HEK293T (cell line): ENCODE measurements around the gene MYLK.

ENCODE experiments used
- BHLHE40 ChIP-seq: fragments of 450-650 bp; IDR thresholded peaks from 2 replicates; pipeline ENCODE4 v1.6.1; 2016; ENCODE audit warnings: mild to moderate bottlenecking, moderate library complexity, borderline replicate concordance
- CTBP1 ChIP-seq: fragments of 450-650 bp; IDR thresholded peaks from 2 replicates; pipeline ENCODE4 v1.6.1; 2016; ENCODE audit warnings: borderline replicate concordance
- ELF4 ChIP-seq: fragments of 450-650 bp; IDR thresholded peaks from 2 replicates; pipeline ENCODE4 v1.6.1; 2017; ENCODE audit warnings: antibody characterized with exemption
- FOXA1 ChIP-seq: fragments of 450-650 bp; IDR thresholded peaks from 2 replicates; pipeline ENCODE4 v1.6.1; 2016; ENCODE audit warnings: mild to moderate bottlenecking
- FOXK2 ChIP-seq: fragments of 450-650 bp; IDR thresholded peaks from 2 replicates; pipeline ENCODE4 v1.6.1; 2016; ENCODE audit warnings: mild to moderate bottlenecking
- FOXM1 ChIP-seq: fragments of 450-650 bp; IDR thresholded peaks from 2 replicates; pipeline ENCODE4 v1.6.1; 2017; ENCODE audit warnings: mild to moderate bottlenecking, borderline replicate concordance
- HDGF ChIP-seq: fragments of 450-650 bp; IDR thresholded peaks from 2 replicates; pipeline ENCODE4 v1.6.1; 2017; ENCODE audit warnings: antibody characterized with exemption, borderline replicate concordance
- L3MBTL2 ChIP-seq: fragments of 450-650 bp; conservative IDR thresholded peaks from 2 replicates; pipeline ENCODE4 v1.6.1; 2016; ENCODE audit warnings: mild to moderate bottlenecking
- NFRKB ChIP-seq: fragments of 450-650 bp; IDR thresholded peaks from 2 replicates; pipeline ENCODE4 v1.6.1; 2016; ENCODE audit warnings: mild to moderate bottlenecking, moderate library complexity
- SUZ12 ChIP-seq: fragments of 450-650 bp; IDR thresholded peaks from 2 replicates; pipeline ENCODE4 v1.6.1; 2016; ENCODE audit warnings: mild to moderate bottlenecking
- ZNF384 ChIP-seq: fragments of 450-650 bp; IDR thresholded peaks from 2 replicates; pipeline ENCODE4 v1.6.1; 2016

DNA sequence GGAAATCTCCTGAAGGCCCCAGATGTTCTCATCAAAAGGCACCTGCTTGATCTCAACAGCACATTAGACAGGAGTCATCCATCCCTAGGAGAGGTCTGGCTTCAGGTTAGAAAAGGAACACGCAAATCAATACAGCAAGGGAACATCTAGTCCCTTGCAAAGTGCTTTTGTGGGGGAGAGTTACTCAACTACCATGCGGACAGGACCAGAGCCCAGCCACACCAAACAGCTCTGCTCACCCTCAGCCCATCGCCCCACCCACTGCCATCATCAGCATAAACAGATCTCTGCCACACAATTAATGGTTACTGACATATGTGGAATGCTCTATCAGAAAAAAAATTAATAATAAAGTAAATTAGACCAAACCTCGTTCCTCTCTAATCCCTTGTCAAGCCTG is 85.6 kb downstream of the MYLK start:
- TF ChIP-seq FOXM1, result no peak
- no peak for TF ChIP-seq FOXA1
- no peak for TF ChIP-seq NFRKB
- TF ChIP-seq ELF4, result no peak
- TF ChIP-seq FOXK2, result no peak
- no peak for TF ChIP-seq CTBP1
- TF ChIP-seq BHLHE40, result no peak
- TF ChIP-seq SUZ12, result no peak
- TF ChIP-seq L3MBTL2, result no peak
- no peak for TF ChIP-seq HDGF
- TF ChIP-seq ZNF384, result no peak
